ENCODE results near the gene GUCY1B1.

The GUCY1B1 gene

GRCh38 chr4:155758481-155759371 is at the start of gene GUCY1B1:
Gene GUCY1B1 (plus strand): TSS chr4:155759021. CDS start chr4:155759141, 120 bp downstream.
- peak; percentile 97 for DNase-seq (ENCODE audit: low spot score)

- no peak for DNase-seq (ENCODE audit: low spot score)
These were observed 48.9 kb upstream of the GUCY1B1 start for GRCh38 chr4:155709918-155710317.

- DNase-seq (ENCODE audit: low spot score) = no peak
These were observed 47.3 kb upstream of the GUCY1B1 start for GRCh38 chr4:155711556-155711955.

- DNase-seq (ENCODE audit: low spot score) = no peak
These were observed 46.0 kb upstream of the GUCY1B1 start for GRCh38 chr4:155712846-155713245.

GRCh38 chr4:155713911-155714310 is 44.9 kb upstream of the GUCY1B1 start:
- no peak for DNase-seq (ENCODE audit: low spot score)

GRCh38 chr4:155722336-155722735 is 36.5 kb upstream of the GUCY1B1 start:
- DNase-seq (ENCODE audit: low spot score) = peak; percentile 38

GRCh38 chr4:155722816-155723499 is 35.9 kb upstream of the GUCY1B1 start:
- peak; percentile 90 for DNase-seq (ENCODE audit: low spot score)

GRCh38 chr4:155724731-155725130 is 34.1 kb upstream of the GUCY1B1 start:
- peak; percentile 47 for DNase-seq (ENCODE audit: low spot score)

GRCh38 chr4:155734065-155734464 is 24.8 kb upstream of the GUCY1B1 start:
- DNase-seq (ENCODE audit: low spot score) = no peak

- no peak for DNase-seq (ENCODE audit: low spot score)
These were observed 23.9 kb upstream of the GUCY1B1 start for GRCh38 chr4:155734951-155735350.

- no peak for DNase-seq (ENCODE audit: low spot score)
These were observed 23.3 kb upstream of the GUCY1B1 start for GRCh38 chr4:155735496-155735895.

GRCh38 chr4:155738548-155738947 is 20.3 kb upstream of the GUCY1B1 start:
- no peak for DNase-seq (ENCODE audit: low spot score)

- no peak for DNase-seq (ENCODE audit: low spot score)
These were observed 17.3 kb upstream of the GUCY1B1 start for GRCh38 chr4:155741546-155741945.

GRCh38 chr4:155742310-155743015 is 16.4 kb upstream of the GUCY1B1 start:
- DNase-seq (ENCODE audit: low spot score) = no peak

- peak; percentile 89 for DNase-seq (ENCODE audit: low spot score)
These were observed 12.8 kb upstream of the GUCY1B1 start for GRCh38 chr4:155745984-155746383.

- no peak for DNase-seq (ENCODE audit: low spot score)
These were observed 10.8 kb upstream of the GUCY1B1 start for GRCh38 chr4:155748039-155748438.

- DNase-seq (ENCODE audit: low spot score) = no peak
These were observed 9.8 kb upstream of the GUCY1B1 start for GRCh38 chr4:155749041-155749440.

- no peak for DNase-seq (ENCODE audit: low spot score)
These were observed 7.3 kb upstream of the GUCY1B1 start for GRCh38 chr4:155751569-155751968.

GRCh38 chr4:155757745-155758265 is 1.0 kb upstream of the GUCY1B1 start:
- DNase-seq (ENCODE audit: low spot score) = no peak

GRCh38 chr4:155759372-155760252 is 791 bp downstream of the GUCY1B1 start:
- DNase-seq (ENCODE audit: low spot score) = peak; percentile 34

- no peak for DNase-seq (ENCODE audit: low spot score)
These were observed 2.2 kb downstream of the GUCY1B1 start for GRCh38 chr4:155761047-155761446.
